Measurements from ENCODE around the gene FBLIM1.

Gene FBLIM1

DNA sequence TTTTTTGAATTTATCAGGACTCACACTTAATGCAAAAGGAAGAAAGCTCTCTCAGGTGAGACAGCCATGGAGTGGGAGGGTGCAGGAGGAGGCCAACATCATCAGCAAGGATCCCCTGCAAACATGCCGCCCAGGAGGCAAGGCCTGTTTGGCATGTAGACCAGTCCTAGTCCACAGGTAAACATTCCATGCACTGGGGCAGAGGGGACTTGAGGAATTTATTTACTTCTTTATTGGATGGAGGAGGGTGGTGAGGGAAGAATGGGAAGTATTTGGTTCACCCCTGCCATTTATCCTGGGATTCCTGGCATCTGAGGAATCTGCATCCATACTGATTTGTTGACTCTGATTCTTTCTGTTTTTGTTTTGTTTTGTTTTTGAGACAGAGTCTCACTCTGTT, 50.4 kb downstream of the FBLIM1 start (continued):
- TF ChIP-seq, protein P1, sequence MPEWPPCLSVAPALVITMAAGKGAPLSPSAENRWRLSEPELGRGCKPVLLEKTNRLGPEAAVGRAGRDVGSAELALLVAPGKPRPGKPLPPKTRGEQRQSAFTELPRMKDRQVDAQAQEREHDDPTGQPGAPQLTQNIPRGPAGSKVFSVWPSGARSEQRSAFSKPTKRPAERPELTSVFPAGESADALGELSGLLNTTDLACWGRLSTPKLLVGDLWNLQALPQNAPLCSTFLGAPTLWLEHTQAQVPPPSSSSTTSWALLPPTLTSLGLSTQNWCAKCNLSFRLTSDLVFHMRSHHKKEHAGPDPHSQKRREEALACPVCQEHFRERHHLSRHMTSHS (tag by site-specific recombination; IDR thresholded peaks at IDR 0.05), result no peak
- TF ChIP-seq YY2 (tag by site-specific recombination; IDR thresholded peaks at IDR 0.05), result no peak
- no peak for TF ChIP-seq ZNF585B (tag by site-specific recombination; IDR thresholded peaks at IDR 0.05)
- TF ChIP-seq ZNF324 (tag by site-specific recombination; IDR thresholded peaks at IDR 0.05), result no peak
- no peak for TF ChIP-seq ZBTB26 (tag by site-specific recombination; optimal IDR thresholded peaks at IDR 0.05)
- no peak for TF ChIP-seq OVOL3 (tag by site-specific recombination; IDR thresholded peaks at IDR 0.05)
- no peak for TF ChIP-seq ZNF266 (tag by site-specific recombination; IDR thresholded peaks at IDR 0.05; ENCODE audit: low read depth)
- no peak for TF ChIP-seq ZNF274 (IDR thresholded peaks at IDR 0.05; ENCODE audit: low read length)
- TF ChIP-seq ZNF274 (tag by site-specific recombination; IDR thresholded peaks at IDR 0.05; ENCODE audit: borderline replicate concordance), result no peak

DNA sequence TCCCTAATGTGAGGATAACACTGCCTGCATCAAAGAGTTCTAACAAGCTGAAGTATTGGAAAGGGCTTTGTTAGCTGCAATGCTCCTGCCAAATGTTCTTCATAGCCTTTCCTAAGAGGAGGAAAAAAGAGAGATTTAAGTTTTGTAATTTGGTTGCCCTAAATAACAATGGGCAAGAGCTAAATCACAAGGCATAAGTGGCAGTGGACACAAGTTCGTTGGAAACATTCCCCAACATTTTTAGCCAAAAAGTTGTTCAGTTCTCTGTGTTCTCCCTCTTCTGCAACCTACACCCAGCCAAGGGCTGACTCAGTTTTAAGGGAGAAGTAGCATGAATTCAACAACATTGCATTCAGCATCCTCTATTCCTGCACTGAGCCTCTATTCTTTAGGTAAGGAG, 51.5 kb downstream of the FBLIM1 start:
- Histone ChIP-seq H3K9me3 (ENCODE audit: control insufficient read depth, insufficient read depth, low read depth, low read length) (no peaks in the 10 kb centered on the region), H3K4me1 (ENCODE audit: control insufficient read depth, insufficient read depth, low read length) (no peaks in the 10 kb centered on the region), H3K36me3 (ENCODE audit: control insufficient read depth in 2 of 2, insufficient read depth in 1 of 2, low read length in 2 of 2) (no peaks in the 10 kb centered on the region), H3K27ac (ENCODE audit: extremely low read depth, low read depth, low read length) (no peak overlapping the region), H3K4me3 (ENCODE audit: low read depth, low read length) (no peak overlapping the region)
- no peak for TF ChIP-seq PRDM4 (tag by site-specific recombination; IDR thresholded peaks at IDR 0.05)
- TF ChIP-seq ZBTB20 (tag by site-specific recombination; IDR thresholded peaks at IDR 0.05), result no peak
- TF ChIP-seq ZNF555 (tag by site-specific recombination; conservative IDR thresholded peaks at IDR 0.05), result no peak
- TF ChIP-seq ZNF239 (tag by site-specific recombination; IDR thresholded peaks at IDR 0.05), result no peak
- TF ChIP-seq ZNF23 (tag by site-specific recombination; IDR thresholded peaks at IDR 0.05; ENCODE audit: borderline replicate concordance), result no peak
- TF ChIP-seq, protein P2, sequence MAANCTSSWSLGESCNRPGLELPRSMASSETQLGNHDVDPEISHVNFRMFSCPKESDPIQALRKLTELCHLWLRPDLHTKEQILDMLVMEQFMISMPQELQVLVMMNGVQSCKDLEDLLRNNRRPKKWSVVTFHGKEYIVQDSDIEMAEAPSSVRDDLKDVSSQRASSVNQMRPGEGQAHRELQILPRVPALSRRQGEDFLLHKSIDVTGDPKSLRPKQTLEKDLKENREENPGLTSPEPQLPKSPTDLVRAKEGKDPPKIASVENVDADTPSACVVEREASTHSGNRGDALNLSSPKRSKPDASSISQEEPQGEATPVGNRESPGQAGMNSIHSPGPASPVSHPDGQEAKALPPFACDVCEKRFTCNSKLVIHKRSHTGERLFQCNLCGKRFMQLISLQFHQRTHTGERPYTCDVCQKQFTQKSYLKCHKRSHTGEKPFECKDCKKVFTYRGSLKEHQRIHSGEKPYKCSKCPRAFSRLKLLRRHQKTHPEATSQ (tag by site-specific recombination; IDR thresholded peaks at IDR 0.05), result no peak
- TF ChIP-seq GLIS2 (tag by site-specific recombination; IDR thresholded peaks at IDR 0.05), result no peak
- TF ChIP-seq, protein P3, sequence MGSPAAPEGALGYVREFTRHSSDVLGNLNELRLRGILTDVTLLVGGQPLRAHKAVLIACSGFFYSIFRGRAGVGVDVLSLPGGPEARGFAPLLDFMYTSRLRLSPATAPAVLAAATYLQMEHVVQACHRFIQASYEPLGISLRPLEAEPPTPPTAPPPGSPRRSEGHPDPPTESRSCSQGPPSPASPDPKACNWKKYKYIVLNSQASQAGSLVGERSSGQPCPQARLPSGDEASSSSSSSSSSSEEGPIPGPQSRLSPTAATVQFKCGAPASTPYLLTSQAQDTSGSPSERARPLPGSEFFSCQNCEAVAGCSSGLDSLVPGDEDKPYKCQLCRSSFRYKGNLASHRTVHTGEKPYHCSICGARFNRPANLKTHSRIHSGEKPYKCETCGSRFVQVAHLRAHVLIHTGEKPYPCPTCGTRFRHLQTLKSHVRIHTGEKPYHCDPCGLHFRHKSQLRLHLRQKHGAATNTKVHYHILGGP (tag by site-specific recombination; IDR thresholded peaks at IDR 0.05), result no peak
- no peak for TF ChIP-seq ZNF548 (tag by site-specific recombination; IDR thresholded peaks at IDR 0.05)
- TF ChIP-seq IKZF3 (tag by site-specific recombination; IDR thresholded peaks at IDR 0.05), result no peak
- CTCF ChIA-PET, result interaction anchor here (1.4 kb wide), 1 partner anchor 9 kb away, joined by 3 read pairs; no protein-coding TSS in a partner anchor
- POLR2A ChIA-PET, result interaction anchor here (0.8 to 1.3 kb wide), 2 partner anchors 10 to 61 kb away, joined by 3 read pairs; no protein-coding TSS in a partner anchor

All from HEK293 (cell line).